ENCODE measurements around the gene ERC1. TPM values are rescaled to one million over a fixed set of nuclear protein-coding genes. Genes with fewer than 3 reads are reported as not detected.

The ERC1 gene
- total RNA-seq, 1 donor from 2014 or later: 16.6 TPM

DNA sequence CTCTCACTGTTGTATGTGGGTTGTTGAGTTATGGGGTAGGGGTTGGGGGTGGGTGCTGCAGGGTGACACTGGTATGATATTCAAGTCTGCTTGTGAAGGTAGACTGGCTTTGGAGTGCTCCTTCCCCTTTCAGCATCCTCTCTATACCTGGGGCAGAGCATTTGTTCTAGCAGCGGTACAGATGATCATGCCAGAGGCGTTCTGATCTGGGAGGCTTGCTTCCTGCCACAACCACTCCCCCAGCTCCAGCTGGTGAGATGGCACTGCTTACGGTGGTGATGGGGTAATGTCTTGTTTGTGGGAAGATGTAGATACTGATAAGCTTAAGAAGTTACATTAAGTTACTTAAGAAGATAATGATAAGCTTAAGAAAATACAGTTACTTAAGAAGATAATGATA lies 131.8 kb downstream of the ERC1 start:
- FAIRE-seq: no peak
- H3K27me3 ChIP-seq (ENCODE audit: control insufficient read depth, insufficient read depth, low read length): no peaks in the 10 kb centered on the region
- TF ChIP-seq, protein P1, sequence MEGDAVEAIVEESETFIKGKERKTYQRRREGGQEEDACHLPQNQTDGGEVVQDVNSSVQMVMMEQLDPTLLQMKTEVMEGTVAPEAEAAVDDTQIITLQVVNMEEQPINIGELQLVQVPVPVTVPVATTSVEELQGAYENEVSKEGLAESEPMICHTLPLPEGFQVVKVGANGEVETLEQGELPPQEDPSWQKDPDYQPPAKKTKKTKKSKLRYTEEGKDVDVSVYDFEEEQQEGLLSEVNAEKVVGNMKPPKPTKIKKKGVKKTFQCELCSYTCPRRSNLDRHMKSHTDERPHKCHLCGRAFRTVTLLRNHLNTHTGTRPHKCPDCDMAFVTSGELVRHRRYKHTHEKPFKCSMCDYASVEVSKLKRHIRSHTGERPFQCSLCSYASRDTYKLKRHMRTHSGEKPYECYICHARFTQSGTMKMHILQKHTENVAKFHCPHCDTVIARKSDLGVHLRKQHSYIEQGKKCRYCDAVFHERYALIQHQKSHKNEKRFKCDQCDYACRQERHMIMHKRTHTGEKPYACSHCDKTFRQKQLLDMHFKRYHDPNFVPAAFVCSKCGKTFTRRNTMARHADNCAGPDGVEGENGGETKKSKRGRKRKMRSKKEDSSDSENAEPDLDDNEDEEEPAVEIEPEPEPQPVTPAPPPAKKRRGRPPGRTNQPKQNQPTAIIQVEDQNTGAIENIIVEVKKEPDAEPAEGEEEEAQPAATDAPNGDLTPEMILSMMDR (IDR thresholded peaks at IDR 0.05; ENCODE audit: insufficient read depth, low read length, severe bottlenecking): no peak
- DNase-seq (ENCODE audit: low read depth): no peak
- H3K4me3 ChIP-seq (ENCODE audit: low read depth, low read length): no peak overlapping the region
- H3K36me3 ChIP-seq (ENCODE audit: control insufficient read depth, insufficient read depth, low read length): peaks cover 2% of the 10 kb centered on the region

- no peak for FAIRE-seq
- H3K4me3 ChIP-seq (ENCODE audit: low read depth, low read length): no peak overlapping the region
- H3K27me3 ChIP-seq (ENCODE audit: control insufficient read depth, insufficient read depth, low read length): no peaks in the 10 kb centered on the region
- TF ChIP-seq, protein P1 (IDR thresholded peaks at IDR 0.05; ENCODE audit: insufficient read depth, low read length, severe bottlenecking): no peak
- no peaks in the 10 kb centered on the region for H3K36me3 ChIP-seq (ENCODE audit: control insufficient read depth, insufficient read depth, low read length)
- no peak for DNase-seq (ENCODE audit: low read depth)
These were observed 135.1 kb downstream of the ERC1 start for GRCh38 chr12:1126091-1126490.

DNA sequence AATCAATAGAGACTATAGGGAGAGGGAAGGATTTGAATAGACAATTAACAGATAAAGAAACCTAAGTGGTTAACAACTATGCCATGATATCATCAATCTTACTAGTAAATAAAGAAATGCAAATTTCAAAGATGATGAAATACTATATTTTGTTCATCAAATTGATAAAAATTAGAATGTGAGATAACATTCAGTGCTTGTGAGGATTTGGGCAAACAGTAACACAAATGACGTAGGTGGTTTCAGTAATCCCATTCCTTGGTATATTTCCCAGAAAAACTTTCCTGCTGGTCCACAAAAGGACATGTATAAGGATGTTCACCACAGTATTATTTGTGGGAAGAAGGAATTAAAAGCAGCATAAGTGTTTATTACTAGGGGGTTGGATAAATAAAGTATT lies 136.0 kb downstream of the ERC1 start:
- no peak overlapping the region for H3K4me3 ChIP-seq (ENCODE audit: low read depth, low read length)
- H3K27me3 ChIP-seq (ENCODE audit: control insufficient read depth, insufficient read depth, low read length): no peaks in the 10 kb centered on the region
- TF ChIP-seq, protein P1 (IDR thresholded peaks at IDR 0.05; ENCODE audit: insufficient read depth, low read length, severe bottlenecking): no peak
- FAIRE-seq (no peak), DNase-seq (ENCODE audit: low read depth) (no peak)
- H3K36me3 ChIP-seq (ENCODE audit: control insufficient read depth, insufficient read depth, low read length): no peaks in the 10 kb centered on the region

DNA sequence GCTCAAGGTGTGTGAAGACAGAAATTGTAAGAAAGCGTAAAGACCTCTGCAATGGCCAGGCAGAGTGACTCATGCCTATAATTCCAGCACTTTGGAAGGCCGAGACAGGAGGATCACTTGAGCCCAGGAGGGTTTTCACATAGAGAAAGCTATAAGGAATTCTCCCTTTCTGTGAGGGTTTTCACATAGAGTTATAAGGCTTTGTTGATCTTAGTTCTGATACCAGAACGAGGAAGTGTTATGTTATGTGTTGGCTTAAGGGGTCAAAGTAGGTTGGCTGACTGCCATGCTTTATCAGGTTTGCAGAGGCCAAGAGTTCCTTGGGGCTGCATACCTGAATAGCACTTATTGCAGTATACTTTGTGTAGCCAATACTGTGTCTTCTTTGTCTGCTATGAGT lies 139.1 kb downstream of the ERC1 start:
- TF ChIP-seq, protein P1 (IDR thresholded peaks at IDR 0.05; ENCODE audit: insufficient read depth, low read length, severe bottlenecking): no peak
- DNase-seq (ENCODE audit: low read depth) (peak; percentile 39), FAIRE-seq (no peak)
- Histone ChIP-seq H3K4me3 (ENCODE audit: low read depth, low read length) (no peak overlapping the region), H3K27me3 (ENCODE audit: control insufficient read depth, insufficient read depth, low read length) (no peaks in the 10 kb centered on the region), H3K36me3 (ENCODE audit: control insufficient read depth, insufficient read depth, low read length) (no peaks in the 10 kb centered on the region)

GRCh38 chr12:1130571-1130970 lies 139.5 kb downstream of the ERC1 start:
- DNase-seq (ENCODE audit: low read depth): peak; percentile 27

GRCh38 chr12:1131811-1132224 lies 140.8 kb downstream of the ERC1 start:
- FAIRE-seq: no peak

More at GRCh38 chr12:1130571-1130970, 139.5 kb downstream of the ERC1 start:
- H3K4me3 ChIP-seq (ENCODE audit: low read depth, low read length): no peak overlapping the region
- no peaks in the 10 kb centered on the region for H3K36me3 ChIP-seq (ENCODE audit: control insufficient read depth, insufficient read depth, low read length)
- FAIRE-seq: no peak
- no peaks in the 10 kb centered on the region for H3K27me3 ChIP-seq (ENCODE audit: control insufficient read depth, insufficient read depth, low read length)
- TF ChIP-seq, protein P1 (IDR thresholded peaks at IDR 0.05; ENCODE audit: insufficient read depth, low read length, severe bottlenecking): no peak

More at GRCh38 chr12:1131811-1132224, 140.8 kb downstream of the ERC1 start:
- Histone ChIP-seq H3K27me3 (ENCODE audit: control insufficient read depth, insufficient read depth, low read length) (no peaks in the 10 kb centered on the region), H3K4me3 (ENCODE audit: low read depth, low read length) (no peak overlapping the region), H3K36me3 (ENCODE audit: control insufficient read depth, insufficient read depth, low read length) (peaks cover 2% of the 10 kb centered on the region)
- DNase-seq (ENCODE audit: low read depth): no peak
- TF ChIP-seq, protein P1 (IDR thresholded peaks at IDR 0.05; ENCODE audit: insufficient read depth, low read length, severe bottlenecking): no peak

Measured in bronchial epithelial cell (primary cell).